Natural killer cell treated with Interleukin-12 subunit alpha and Interleukin-12 subunit beta and Interleukin-15 and Interleukin-18, amount 100 ng/mL, for 72 hours (primary cell): ENCODE results near the gene EMP2. TPM values are rescaled to one million over a fixed set of nuclear protein-coding genes. Genes with fewer than 3 reads are reported as not detected.

ENCODE experiments used
- total RNA-seq, 2 donors: library from RNA; stranded (reverse); gene quantifications; one replicate each; pipeline ENCODE4 v1.2.3, GENCODE V29; 2022

The EMP2 gene
- total RNA-seq, 2 donors from 2014 or later: not detected

Other genes starting within 250 kb of the EMP2 start
- 10 to 100 TPM; 23.0 to 33.2 TPM for gene ATF7IP2, start 194.5 kb downstream of the EMP2 start, total RNA-seq
- under 1 TPM in 1 of 2 donors, not detected in 1; 0.28 TPM for gene TEKT5, start 114.3 kb upstream of the EMP2 start, total RNA-seq
- gene NUBP1, start 163.2 kb upstream of the EMP2 start, total RNA-seq: 10 to 100 TPM; 31.8 to 41.3 TPM
- under 1 TPM in 1 of 2 donors, not detected in 1; 0.50 TPM for gene TVP23A, start 238.2 kb upstream of the EMP2 start, total RNA-seq